GM06990 (cell line): ENCODE results near the gene PTPN21.

Source experiments
- DNase-seq: peaks from one replicate; pipeline ENCODE4 v3.0.0-alpha.2; 2011; ENCODE audit not compliant: insufficient read length; ENCODE audit errors: extremely low read depth
- H3K27me3 ChIP-seq: replicated peaks from 2 replicates; pipeline ENCODE4 v1.6.0; 2011; ENCODE audit warnings: low read length; ENCODE audit not compliant: control insufficient read depth, insufficient read depth
- H3K36me3 ChIP-seq: 2 replicates; pipeline ENCODE4 v1.5.1; 2011; ENCODE audit warnings: low read length; ENCODE audit not compliant: control insufficient read depth, insufficient read depth
- H3K4me3 ChIP-seq: replicated peaks from 2 replicates; pipeline ENCODE4 v1.5.1; 2011; ENCODE audit warnings: low read depth, mild to moderate bottlenecking, control low read depth, low read length
- TF ChIP-seq, protein P1 (sequence below): IDR thresholded peaks from 2 replicates; pipeline ENCODE4 v1.5.1; 2011; ENCODE audit warnings: low read length, control low read depth, mild to moderate bottlenecking, inconsistent platforms; ENCODE audit not compliant: insufficient read depth, poor library complexity, severe bottlenecking

Gene PTPN21

GRCh38 chr14:88500611-88501010 lies 54.2 kb downstream of the PTPN21 start:
- TF ChIP-seq, protein P1, sequence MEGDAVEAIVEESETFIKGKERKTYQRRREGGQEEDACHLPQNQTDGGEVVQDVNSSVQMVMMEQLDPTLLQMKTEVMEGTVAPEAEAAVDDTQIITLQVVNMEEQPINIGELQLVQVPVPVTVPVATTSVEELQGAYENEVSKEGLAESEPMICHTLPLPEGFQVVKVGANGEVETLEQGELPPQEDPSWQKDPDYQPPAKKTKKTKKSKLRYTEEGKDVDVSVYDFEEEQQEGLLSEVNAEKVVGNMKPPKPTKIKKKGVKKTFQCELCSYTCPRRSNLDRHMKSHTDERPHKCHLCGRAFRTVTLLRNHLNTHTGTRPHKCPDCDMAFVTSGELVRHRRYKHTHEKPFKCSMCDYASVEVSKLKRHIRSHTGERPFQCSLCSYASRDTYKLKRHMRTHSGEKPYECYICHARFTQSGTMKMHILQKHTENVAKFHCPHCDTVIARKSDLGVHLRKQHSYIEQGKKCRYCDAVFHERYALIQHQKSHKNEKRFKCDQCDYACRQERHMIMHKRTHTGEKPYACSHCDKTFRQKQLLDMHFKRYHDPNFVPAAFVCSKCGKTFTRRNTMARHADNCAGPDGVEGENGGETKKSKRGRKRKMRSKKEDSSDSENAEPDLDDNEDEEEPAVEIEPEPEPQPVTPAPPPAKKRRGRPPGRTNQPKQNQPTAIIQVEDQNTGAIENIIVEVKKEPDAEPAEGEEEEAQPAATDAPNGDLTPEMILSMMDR, result no peak
- no peak for DNase-seq
- H3K27me3 ChIP-seq, result no peaks in the 10 kb centered on the region
- H3K36me3 ChIP-seq, result no peaks in the 10 kb centered on the region
- H3K4me3 ChIP-seq, result no peak overlapping the region

DNA sequence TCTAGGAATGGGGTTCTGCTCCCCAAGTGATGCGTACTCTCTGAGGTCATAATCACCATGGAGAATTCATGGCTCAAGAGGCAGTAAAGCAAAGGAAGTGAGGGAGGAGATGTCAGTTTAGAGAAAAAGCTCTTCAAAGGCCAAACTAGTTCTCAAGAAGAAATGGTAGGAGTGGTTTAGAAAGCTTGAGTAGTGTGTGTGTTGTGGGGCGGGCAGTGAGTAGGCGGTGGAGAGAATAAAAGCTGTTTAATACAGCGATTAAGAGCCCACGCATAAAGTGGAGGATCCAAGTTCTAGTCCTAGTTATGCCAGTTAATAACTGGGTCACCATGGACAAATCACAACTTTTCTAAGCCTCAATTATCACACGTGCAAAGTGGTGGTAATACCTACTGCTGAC lies 55.6 kb downstream of the PTPN21 start:
- H3K27me3 ChIP-seq, result no peaks in the 10 kb centered on the region; the same call in 1 of the 2 replicates
- DNase-seq, result no peak
- H3K4me3 ChIP-seq, result no peak overlapping the region
- H3K36me3 ChIP-seq, result no peaks in the 10 kb centered on the region
- TF ChIP-seq, protein P1, result no peak

- DNase-seq, result no peak
- H3K4me3 ChIP-seq, result no peak overlapping the region
- TF ChIP-seq, protein P1, result no peak
- H3K27me3 ChIP-seq, result no peaks in the 10 kb centered on the region; the same call in 1 of the 2 replicates
- H3K36me3 ChIP-seq, result no peaks in the 10 kb centered on the region
Observed at GRCh38 chr14:88496414-88496813, 58.4 kb downstream of the PTPN21 start.

- Histone ChIP-seq H3K4me3 (no peak overlapping the region), H3K27me3 (no peaks in the 10 kb centered on the region; the same call in 1 of the 2 replicates), H3K36me3 (no peaks in the 10 kb centered on the region)
- TF ChIP-seq, protein P1, result no peak
- no peak for DNase-seq
Observed at GRCh38 chr14:88493392-88494185, 61.2 kb downstream of the PTPN21 start.

GRCh38 chr14:88492272-88493089 lies 62.3 kb downstream of the PTPN21 start:
- DNase-seq, result peak; percentile 15
- H3K27me3 ChIP-seq, result no peaks in the 10 kb centered on the region; the same call in 1 of the 2 replicates
- no peaks in the 10 kb centered on the region for H3K36me3 ChIP-seq
- TF ChIP-seq, protein P1, result peak; percentile 85
- no peak overlapping the region for H3K4me3 ChIP-seq
